ENCODE results near the gene PARP3.
A peak's percentile ranks its signal among the peaks of the same experiment; 100 is the strongest.

The PARP3 gene

DNA sequence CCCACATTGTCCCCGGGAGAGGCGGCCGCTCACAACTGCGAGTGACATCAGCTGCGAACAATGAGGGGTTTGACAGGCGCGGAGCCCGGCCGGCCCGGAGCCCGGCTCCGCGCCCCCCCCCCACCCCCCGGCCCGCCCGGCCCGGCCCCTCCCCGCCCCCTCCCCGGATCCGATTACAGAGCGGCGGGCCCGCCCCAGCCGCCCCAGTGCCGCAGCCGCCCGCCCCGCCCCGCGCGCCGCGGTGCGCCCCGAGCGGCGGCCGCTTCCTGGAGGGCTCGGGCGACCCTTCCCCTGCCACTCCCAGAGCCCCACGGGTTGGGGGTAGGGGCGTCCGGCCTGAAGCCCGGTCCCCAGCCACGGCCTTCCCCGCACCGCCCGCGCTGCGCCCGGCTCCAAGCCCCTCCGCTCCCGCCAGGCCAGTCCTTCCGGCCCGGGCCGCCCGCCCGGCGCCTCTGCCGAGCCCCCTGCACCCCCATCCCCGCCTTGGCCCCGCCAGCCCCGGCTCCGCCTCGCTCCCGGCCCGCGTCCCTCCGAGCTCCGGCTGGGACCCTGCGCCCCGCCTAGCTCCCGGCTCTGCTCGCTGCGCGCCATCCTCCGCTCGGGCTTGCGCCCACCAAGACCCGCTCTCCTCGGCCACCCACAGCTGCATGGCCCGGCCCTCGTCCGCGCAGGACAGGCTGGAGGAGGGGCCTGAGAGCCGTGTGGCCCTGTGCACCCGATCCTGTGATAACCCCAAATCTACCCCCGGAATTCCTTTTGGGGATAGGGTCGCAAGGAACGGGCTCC is 25.4 kb downstream of the PARP3 start, which contains the start of gene PCBP4:
PCBP4 (minus strand) TSS at position 71 of the 786 bp plus-strand sequence. CDS start 6,214 bp downstream, outside the sequence.
- DNase-seq: peak; percentile 67

DNA sequence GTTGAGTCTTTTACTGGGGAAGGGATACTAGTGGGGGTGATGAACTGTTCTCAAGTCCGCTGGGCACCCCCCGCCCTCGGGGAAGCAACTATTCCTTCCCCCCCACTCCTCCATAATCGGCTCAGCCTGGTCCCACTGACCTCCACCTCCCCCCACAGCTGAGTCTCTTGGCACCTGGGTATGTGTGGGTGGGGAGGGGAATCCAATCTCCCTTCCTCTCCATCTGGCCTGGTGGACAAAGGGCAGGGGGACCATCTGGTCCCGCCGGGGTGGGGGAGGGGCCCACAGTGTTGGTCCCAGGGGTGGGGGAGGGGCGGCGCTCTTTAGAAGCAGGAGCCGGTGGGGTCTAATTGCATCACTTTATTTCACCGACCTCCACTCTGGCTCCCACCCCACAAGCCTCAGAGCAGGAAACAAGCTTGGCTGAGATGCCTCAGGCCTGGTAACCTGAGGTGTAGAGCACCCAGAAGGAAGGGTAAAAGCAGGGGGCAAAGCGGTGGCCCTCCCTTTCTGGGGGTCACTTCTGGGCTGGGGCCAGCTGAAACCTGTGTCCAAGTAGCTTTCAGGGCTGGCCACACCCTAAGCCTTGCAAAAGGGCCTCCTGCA is 26.1 kb downstream of the PARP3 start:
- peak; percentile 31 for DNase-seq

DNA sequence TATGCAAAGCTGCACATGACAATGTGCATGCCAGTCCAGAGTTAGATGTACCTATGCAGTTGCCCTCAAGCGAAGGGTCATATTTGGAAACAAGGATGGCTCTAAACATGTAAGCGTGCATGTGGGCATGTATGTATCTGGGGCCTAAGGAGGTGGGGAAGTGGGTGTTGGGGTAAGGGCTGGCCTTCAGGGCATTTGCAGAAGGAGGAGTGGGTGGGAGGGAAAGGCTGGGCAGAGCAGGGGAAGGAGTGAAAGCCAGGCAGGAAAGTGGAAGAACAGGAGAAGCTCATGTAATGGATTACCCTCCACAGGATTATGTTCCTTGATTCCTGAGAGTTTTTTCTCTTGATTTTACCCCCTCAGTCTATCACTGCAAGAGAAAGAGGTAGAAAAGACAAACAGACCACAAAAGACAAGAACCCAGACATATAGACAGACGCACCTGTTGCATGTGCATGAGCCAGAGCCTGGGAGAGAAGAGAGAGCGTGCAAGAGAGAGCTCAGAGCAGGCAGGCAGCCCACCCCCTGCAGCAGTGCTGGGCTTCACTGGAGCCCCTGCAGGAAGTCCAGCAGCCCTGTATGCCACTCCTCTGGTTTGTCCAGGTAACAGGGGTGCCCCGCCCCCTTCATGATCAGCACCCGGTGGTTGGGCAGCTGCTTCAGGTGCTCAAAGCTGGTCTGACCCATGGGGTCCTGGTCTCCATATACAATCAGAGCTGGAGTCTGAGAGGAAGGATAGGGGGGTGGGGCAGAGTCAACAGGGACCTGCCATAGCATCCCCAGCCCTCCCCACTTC is 26.9 kb downstream of the PARP3 start:
- DNase-seq: no peak

DNA sequence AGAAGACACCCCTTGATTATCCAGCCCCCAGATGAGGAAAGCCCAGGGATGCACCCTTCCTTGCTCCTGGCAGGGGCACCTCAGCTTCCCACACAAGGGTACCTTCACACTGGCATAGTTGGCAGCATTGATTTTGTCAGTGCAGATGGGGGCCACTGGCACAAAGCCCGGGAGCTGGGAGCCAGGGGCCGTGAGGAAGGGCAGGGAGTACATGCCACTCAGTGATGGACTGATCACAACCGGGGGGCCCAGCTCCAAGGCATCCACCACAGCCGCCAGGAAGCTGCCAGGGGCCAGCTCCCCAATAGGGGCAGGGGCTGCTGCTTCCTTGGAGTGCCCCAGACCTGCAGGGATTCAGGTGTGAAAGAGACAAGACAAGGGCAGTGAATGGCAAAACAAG is 27.7 kb downstream of the PARP3 start:
- no peak for DNase-seq

DNA sequence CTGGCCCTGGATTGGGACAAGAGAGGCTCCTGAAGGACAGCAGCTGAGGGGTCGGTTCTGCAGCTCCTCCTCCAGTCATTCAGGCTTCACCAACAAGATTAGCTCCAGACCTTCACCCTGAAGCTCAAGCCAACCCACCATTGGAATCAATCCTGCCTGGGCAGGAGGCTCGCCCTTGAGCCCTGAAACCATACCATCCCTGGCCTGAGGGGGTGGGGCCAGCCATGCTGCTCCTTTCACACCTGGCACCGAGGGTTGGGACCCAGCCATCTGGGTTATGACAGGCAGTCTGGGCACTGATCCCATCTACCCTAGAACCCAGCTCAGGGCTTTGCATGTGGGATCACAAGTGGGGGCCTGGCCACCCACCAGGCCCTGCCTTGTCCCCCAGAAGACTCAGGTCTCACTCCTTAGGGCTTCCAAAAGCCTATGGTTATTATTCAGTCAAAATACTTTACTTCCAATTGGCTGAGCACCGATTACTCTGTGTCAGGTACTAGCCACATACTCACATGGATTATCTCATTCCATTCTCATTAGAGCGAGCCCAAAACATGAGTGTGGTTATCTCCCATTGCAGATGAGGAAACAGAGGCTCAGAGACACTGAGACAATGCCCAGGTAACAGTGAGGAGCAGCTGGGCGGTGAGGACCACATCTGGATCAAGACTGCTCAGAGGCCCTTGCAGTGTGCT is 28.6 kb downstream of the PARP3 start:
- DNase-seq: no peak

DNA sequence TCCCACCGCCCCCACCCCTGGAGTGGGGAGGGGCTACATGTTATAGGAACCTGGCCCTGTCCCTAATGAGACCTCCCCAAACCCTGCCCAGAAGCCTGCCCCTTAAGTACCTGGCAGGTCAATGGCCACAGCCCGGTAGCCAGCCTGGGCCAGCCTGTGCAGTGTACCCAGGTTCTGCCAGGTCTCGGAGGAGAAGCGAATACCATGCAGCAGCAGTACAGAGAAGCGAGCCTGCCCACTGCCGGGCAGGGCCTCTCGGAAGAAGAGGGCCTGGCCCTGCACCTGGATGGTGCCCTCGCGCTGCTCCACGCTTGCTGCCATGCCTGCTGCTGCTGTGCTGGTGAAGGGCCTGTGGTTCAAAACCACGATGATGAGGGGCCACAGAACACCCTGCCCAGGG is 29.2 kb downstream of the PARP3 start:
- DNase-seq: no peak

DNA sequence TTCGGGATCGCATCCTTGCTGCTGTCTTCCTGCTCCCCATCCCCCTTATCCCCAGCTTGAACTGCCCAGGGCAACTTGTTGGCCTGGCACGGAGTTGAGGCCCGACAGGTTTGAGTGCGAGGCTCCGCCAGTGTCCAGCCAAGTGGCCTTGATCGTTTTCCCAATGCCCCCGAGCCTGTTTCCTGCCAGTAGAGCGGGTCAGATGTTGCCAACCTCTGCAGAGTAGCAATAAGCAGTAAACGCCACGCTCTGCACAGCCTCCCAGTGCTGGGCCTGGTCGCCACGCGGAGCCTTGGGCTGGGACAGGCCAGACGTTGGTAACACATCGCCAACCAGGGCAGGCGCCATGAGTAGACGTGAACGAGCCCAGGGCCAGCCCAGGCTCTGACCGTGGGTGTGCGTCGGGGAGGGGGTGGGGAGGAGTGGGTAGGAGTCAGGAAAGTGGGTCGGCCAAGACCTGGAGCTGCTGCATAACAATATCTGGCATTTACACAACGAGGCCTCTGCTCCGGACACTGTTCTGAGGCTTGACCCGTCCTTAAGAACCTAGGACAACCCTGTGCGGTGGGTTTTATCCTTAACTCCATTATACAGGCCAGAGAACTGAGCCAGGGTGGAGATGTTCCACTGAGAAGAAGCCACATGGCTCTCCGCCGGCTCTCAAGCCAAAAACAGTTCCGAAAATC is 32.3 kb downstream of the PARP3 start:
- no peak for DNase-seq

DNA sequence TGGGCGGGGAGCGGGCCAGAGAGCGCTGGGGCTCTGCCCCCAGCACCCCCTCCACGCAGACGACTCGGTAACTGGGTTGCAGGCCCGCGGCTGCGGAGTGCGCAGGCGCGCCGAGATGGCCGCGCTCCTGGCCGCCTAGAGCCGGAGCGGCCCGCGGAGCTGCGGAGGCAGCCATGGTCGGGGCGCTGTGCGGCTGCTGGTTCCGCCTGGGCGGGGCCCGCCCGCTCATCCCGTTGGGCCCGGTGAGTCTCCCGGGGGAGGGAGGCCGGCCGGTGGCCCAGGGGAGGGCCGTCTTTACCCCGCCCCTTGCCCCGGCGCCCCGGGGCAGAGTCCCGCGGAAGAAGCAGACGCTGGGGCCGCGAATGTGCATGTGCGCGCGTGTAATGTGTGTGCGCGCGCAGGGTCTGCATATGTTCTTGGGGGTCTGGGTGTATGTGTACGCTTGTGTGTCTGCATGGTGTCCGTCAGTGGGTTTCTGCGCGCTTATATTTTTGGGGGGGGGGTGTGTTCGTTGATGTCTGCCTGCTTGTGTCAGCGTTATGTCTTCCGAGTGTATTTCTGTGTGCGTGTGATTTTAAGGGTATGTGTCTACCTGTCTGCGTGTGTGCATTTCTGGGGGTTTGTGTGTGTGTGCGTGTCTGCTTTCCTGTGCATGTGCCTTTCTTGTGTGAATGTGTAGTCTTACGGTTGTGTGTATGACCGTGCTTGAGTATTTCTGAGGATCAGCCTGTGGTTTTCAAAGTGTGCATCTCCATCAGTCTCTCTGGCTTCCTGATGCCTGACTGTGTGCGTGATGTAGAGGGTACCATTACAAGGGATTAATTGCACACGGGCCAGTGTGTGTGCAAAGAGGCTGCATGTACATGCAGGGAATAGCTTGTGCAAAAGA is 33.0 kb downstream of the PARP3 start, which contains the start of gene ABHD14A:
ABHD14A (plus strand) TSS at position 102 of the 889 bp plus-strand sequence; CDS start at position 174, 72 bp downstream.
- DNase-seq: peak; percentile 70

DNA sequence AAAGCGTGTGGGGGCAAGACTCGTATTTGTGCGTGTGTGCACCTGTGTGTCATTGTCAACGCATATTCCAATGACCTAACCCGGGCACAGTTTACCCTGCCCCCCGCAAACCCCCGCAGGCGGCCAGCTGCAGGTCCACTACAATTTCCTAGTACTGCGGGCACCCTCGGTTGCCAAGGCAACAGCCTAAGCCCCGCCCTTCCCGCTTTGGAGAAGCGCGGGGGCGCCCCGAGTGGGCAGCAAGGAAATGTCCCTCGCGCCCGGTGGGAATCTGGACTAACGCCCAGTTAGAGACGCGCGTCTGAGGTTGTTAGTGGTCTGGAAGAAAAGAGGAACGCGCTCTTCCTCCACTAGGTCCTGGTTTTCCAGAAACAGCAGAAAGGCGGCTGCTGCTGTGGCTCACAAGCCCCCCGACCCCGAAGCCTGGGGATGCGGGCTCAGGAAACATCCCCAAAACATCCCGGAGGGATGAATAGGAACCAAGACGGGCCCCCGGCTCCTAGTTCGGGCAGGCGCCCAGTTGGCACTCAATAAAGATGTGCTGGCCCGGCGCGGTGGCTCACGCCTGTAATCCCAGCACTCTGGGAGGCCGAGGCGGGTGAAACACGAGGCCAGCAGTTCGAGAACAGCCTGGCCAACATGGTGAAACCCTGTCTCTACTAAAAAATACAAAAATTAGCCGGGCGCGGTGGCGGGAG is 33.8 kb downstream of the PARP3 start:
- DNase-seq: peak; percentile 61

DNA sequence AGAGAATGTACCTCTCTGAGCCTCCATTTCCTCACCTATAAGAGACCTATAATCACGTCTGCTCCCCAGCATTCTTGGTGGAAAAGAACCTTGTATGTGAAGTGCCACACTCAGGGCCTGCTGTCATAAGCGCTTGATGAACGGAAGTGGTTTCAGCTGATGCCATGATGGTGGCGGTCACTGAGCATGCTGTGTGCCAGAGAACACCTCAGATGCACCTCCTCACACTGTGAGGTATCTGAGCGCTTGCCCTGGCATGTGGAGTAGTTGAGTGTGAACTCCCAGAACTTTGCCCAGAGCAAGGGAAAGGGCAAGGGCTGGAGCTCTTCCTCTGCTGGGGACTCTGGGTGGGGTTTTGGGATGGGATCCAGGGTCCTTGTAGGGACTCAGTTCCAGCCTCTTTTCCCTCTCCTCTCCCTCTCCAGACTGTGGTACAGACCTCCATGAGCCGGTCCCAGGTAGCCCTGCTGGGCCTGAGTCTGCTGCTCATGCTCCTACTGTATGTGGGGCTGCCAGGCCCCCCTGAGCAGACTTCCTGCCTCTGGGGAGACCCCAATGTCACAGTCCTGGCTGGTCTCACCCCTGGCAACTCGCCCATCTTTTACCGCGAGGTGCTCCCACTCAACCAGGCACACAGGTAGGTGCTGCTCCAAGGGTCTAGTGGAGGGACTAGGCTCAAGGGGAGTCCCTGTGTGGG is 35.4 kb downstream of the PARP3 start:
- DNase-seq: no peak

DNA sequence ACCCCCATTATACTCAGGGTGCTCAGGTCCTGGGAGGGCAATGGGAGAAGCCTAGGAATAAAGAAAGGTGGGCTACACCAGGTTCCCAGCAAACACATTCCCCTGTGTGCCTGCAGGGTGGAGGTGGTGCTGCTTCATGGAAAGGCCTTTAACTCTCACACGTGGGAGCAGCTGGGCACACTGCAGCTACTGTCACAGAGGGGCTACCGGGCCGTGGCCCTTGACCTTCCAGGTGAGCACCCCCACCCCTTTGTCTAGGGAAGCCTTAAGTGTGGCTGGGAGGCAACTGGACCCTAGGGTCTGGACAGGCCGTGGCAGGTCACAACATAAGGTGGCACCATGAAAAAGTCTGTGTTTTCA is 36.0 kb downstream of the PARP3 start:
- DNase-seq: no peak

DNA sequence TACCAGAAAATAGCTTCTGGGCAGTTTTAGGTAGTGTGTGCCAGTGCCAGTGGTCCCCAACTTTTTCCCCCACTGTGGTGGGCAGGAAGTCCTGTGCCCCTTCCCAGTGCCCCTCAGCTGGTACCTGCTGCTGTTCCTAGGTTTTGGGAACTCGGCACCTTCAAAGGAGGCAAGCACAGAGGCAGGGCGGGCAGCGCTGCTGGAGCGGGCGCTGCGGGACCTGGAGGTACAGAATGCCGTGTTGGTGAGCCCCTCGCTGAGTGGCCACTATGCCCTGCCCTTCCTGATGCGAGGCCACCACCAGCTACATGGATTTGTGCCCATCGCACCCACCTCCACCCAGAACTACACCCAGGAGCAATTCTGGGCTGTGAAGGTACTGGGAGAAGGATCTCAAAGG is 38.1 kb downstream of the PARP3 start:
- DNase-seq: no peak

DNA sequence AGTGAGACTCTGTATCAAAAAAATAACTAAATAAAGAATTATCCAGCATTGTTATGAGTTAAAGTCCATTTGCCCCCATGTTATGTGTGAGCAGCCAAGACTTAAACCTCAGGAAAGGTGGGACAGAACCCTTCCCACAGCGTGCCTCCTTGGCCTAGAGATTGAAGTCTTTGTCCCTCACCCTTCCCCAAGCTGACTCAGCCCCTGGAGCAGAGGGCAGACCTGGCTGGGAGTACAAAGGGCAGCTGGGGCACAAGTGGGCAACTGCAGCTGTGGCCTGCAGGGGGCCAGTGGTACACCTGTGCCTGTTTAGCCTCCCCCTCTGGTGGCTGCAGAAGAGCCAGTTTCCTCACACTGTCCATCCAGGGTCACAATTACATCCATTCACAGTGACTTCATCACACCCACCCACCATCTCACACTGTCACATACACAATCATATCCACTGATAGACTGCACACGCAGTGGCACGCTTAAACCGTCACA is 40.2 kb downstream of the PARP3 start:
- no peak for DNase-seq

DNA sequence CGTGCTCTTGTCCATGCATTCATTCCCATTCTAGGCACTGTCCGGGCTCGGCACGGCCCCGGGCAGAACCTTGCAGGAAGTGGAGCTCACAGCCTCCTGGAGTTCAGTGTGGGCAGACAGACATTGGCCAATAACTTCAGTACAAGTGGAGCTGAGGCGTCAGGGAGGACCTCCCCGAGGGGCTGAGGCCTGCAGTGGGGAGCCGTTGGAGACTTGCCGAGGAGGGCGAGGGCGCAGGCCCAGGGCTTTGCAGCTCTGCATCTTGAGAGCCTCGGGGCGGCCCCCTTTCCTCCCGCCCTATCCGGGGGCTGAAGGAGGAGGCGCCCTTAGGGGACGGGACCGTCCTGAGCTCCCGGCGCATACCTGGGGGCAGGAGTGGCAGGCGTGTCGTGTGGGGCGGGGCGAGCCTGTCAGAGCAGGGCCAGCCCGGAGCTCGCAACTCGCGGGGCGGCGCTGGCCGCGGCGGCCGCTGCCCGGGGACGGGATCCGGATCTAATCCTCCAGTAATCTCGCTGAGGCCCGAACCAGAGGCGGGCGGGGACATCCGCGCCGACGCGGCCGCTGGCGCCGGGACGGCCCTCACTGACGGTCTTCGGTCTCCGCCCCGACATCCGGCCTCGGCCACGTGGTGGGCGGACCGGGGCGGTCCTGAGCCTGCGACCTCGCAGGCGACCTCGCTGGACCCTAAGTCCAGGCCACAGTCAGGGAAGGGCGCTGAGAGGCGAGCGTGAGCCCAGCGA is 40.8 kb downstream of the PARP3 start, which contains the start of gene ACY1:
ACY1 (plus strand) TSS at position 698 of the 740 bp plus-strand sequence. CDS start 530 bp downstream, outside the sequence.
- peak; percentile 87 for DNase-seq

DNA sequence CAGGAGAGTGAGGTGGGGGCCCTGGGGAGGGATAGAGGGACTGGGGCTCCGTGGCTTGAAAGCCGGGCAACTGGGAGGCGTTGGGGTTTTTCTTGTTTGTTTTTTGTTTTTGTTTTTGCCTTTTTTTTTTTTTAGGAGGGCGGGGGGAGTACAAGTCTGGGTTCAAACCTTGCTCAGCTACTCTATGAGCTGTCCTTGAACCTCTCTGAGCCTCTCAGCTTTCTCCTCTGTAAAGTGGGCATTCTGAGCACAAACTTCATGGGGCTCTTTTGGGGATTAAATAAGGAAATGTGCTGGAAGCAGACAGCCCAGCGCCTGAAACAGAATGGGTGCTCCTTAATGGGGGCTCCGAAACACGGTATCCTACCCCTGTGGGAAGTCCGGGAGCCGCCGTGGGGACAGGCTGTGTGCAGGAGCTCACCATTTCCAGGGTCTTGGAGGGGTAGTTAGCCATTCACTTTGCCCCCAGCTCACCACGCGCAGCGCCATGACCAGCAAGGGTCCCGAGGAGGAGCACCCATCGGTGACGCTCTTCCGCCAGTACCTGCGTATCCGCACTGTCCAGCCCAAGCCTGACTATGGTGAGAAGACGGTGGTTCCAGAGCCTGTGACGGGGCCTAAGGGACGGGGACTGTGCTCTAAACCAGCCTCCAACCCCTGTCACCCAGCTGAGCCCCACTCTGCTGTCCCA is 41.6 kb downstream of the PARP3 start:
- no peak for DNase-seq

DNA sequence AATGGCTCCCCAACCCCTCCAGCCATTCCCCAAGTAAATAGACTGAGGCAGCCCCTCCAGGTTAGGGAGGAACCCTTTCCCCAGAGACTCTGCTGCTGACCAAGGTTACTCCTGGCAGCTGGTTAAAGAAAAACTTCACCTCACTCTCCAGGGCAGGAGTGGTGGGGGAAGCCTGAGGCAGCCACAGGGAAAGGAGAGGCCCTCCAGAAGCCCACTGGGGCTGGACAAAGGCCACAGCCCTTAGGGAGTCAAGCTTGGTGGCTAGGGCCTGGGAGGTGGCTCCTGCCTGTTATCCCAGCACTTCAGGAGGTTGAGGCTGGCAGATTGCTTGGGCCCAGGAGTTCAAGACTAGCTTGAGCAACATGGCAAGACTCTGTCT is 42.1 kb downstream of the PARP3 start:
- no peak for DNase-seq

DNA sequence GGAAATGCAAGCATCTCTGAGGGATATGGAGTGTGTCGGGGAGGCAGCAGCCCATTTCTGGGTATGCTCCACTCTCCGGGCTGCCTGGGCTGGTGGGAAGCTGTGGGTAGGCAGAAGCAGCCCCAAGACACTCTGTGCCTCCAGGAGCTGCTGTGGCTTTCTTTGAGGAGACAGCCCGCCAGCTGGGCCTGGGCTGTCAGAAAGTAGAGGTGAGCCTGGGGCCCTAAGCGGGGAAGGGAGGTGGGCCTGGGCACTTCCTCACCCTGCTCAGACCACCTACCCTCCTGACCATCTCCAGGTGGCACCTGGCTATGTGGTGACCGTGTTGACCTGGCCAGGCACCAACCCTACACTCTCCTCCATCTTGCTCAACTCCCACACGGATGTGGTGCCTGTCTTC is 42.9 kb downstream of the PARP3 start:
- no peak for DNase-seq
